A673 (cell line): ENCODE measurements around the gene ITPR3. TPM values are rescaled to one million over a fixed set of nuclear protein-coding genes. Genes with fewer than 3 reads are reported as not detected.
A peak's percentile ranks its signal among the peaks of the same experiment; 100 is the strongest.

Source experiments
- BruUV-seq: library from RNA; stranded (reverse); fragments of 400-500 nt; replicated peaks from 2 replicates; lab custom pipeline; 2021; lab: Mats Ljungman, UMichigan
- CTCF ChIA-PET: fragments of 300-600 bp; sonication (Branson Sonifier 250); formaldehyde crosslinking; loops from one replicate; lab custom pipeline; 2022; ENCODE audit warnings: antibody characterized with exemption; lab: Charles Lee
- POLR2A ChIA-PET: fragments of 300-600 bp; sonication (Branson Sonifier 250); formaldehyde crosslinking; loops from one replicate; lab custom pipeline; 2022; ENCODE audit warnings: antibody characterized with exemption; ENCODE audit not compliant: low non-redundant PET; lab: Charles Lee
- DNase-seq: peaks from one replicate; pipeline ENCODE4 v3.0.0-alpha.2; 2015; ENCODE audit warnings: low spot score
- H3K27ac ChIP-seq: fragments of 200-600 bp; sonication (generic); 2 replicates; pipeline ENCODE4 v1.5.1; 2016; ENCODE audit warnings: mixed run types, low read depth, mild to moderate bottlenecking, mixed read lengths, antibody characterized with exemption, low read length; ENCODE audit not compliant: poor library complexity, severe bottlenecking
- H3K27me3 ChIP-seq: fragments of 200-600 bp; sonication (generic); replicated peaks from 2 replicates; pipeline ENCODE4 v1.6.1; 2017; ENCODE audit warnings: mixed run types, low read depth, mild to moderate bottlenecking, mixed read lengths, antibody characterized with exemption, low read length; ENCODE audit not compliant: insufficient read depth, poor library complexity
- H3K36me3 ChIP-seq: fragments of 200-600 bp; sonication (generic); 2 replicates; pipeline ENCODE4 v1.6.1; 2016; ENCODE audit warnings: mixed run types, mild to moderate bottlenecking, mixed read lengths, antibody characterized with exemption, low read length; ENCODE audit not compliant: insufficient read depth, poor library complexity, severe bottlenecking
- H3K4me1 ChIP-seq: fragments of 200-600 bp; sonication (generic); 2 replicates; pipeline ENCODE4 v1.6.1; 2017; ENCODE audit warnings: mixed run types, mild to moderate bottlenecking, mixed read lengths, antibody characterized with exemption, low read length; ENCODE audit not compliant: insufficient read depth, poor library complexity, severe bottlenecking
- H3K4me3 ChIP-seq: fragments of 200-600 bp; sonication (generic); 2 replicates; pipeline ENCODE4 v1.5.1; 2016; ENCODE audit warnings: low read depth, mixed run types, mild to moderate bottlenecking, mixed read lengths, low read length; ENCODE audit not compliant: poor library complexity, severe bottlenecking
- H3K9me3 ChIP-seq: fragments of 200-600 bp; sonication (generic); 2 replicates; pipeline ENCODE4 v1.6.1; 2016; ENCODE audit warnings: mixed run types, low read depth, mild to moderate bottlenecking, mixed read lengths, antibody characterized with exemption, low read length; ENCODE audit not compliant: poor library complexity, severe bottlenecking
- CTCF ChIP-seq: fragments of 300-800, 200-600 bp; sonication (generic); conservative IDR thresholded peaks from 2 replicates; pipeline ENCODE4 v1.5.1; 2017; ENCODE audit warnings: low read depth, mild to moderate bottlenecking, antibody characterized with exemption, low read length, moderate library complexity, mixed read lengths
- EZH2 ChIP-seq: fragments of 200-600 bp; sonication (generic); IDR thresholded peaks from 2 replicates; pipeline ENCODE4 v1.6.1; 2017; ENCODE audit warnings: borderline replicate concordance, low read depth, mild to moderate bottlenecking, mixed read lengths, antibody characterized with exemption, low read length; ENCODE audit not compliant: poor library complexity, severe bottlenecking
- intact Hi-C: fragments of 100-400 bp; cut with micrococcal nuclease; formaldehyde crosslinking; loops from one replicate; pipeline ENCODE4 v1.10.0; 2022; ENCODE audit not compliant: unreplicated experiment
- total RNA-seq: library from RNA; stranded (reverse); gene quantifications from 2 replicates; pipeline ENCODE4 v1.2.3, GENCODE V29; 2021

ITPR3 gene
- total RNA-seq, 1 experiment from 2014 or later: 27.8 TPM

GRCh38 chr6:33616913-33617312 lies 4.2 kb upstream of the ITPR3 start:
- no TSS peak for BruUV-seq
- CTCF ChIA-PET: no interaction called here

GRCh38 chr6:33619166-33619840 lies 1.8 kb upstream of the ITPR3 start:
- POLR2A ChIA-PET: no interaction called here
- Histone ChIP-seq H3K27me3 (no peaks in the 10 kb centered on the region), H3K4me3 (no peak overlapping the region), H3K9me3 (no peaks in the 10 kb centered on the region), H3K27ac (no peak overlapping the region), H3K4me1 (peaks cover 29% of the 10 kb centered on the region), H3K36me3 (peaks cover 2% of the 10 kb centered on the region)
- BruUV-seq: no TSS peak
- CTCF ChIA-PET: no interaction called here
- DNase-seq: no peak
- TF ChIP-seq CTCF (no peak), EZH2 (no peak)
- intact Hi-C loops: no loop called here

More at GRCh38 chr6:33616913-33617312, 4.2 kb upstream of the ITPR3 start:
- DNase-seq: no peak
- no peaks in the 10 kb centered on the region for H3K27me3 ChIP-seq
- POLR2A ChIA-PET: no interaction called here
- intact Hi-C loops: no loop called here
- H3K36me3 ChIP-seq: no peaks in the 10 kb centered on the region
- H3K27ac ChIP-seq: no peak overlapping the region
- TF ChIP-seq EZH2: no peak
- TF ChIP-seq CTCF: no peak
- H3K4me1 ChIP-seq: peaks cover 5% of the 10 kb centered on the region
- no peak overlapping the region for H3K4me3 ChIP-seq
- no peaks in the 10 kb centered on the region for H3K9me3 ChIP-seq

GRCh38 chr6:33620158-33620855 lies 815 bp upstream of the ITPR3 start:
- POLR2A ChIA-PET: no interaction called here
- TF ChIP-seq CTCF (no peak), EZH2 (no peak)
- peaks cover 2% of the 10 kb centered on the region for H3K36me3 ChIP-seq
- no peaks in the 10 kb centered on the region for H3K9me3 ChIP-seq
- peak overlapping the region; percentile 66 for H3K4me3 ChIP-seq
- BruUV-seq: no TSS peak
- CTCF ChIA-PET: interaction anchor here (0.7 kb wide), 1 partner anchor 534 kb away, joined by 4 read pairs; no protein-coding TSS in a partner anchor
- no peaks in the 10 kb centered on the region for H3K27me3 ChIP-seq
- peaks cover 35% of the 10 kb centered on the region for H3K4me1 ChIP-seq
- intact Hi-C loops: loop anchor here (2.0 kb wide), 1 partner anchor 76 kb away; no protein-coding TSS in a partner anchor
- H3K27ac ChIP-seq: peak overlapping the region; percentile 68
- peak; percentile 68 for DNase-seq
